GM21381 (cell line): ENCODE results near the gene ZNF766.
A peak's percentile ranks its signal among the peaks of the same experiment; 100 is the strongest.
"Not testable (repeated sequence)": the region's sequence is repeated elsewhere in the genome, so short reads cannot be mapped to it uniquely, and the experiment has no call there.

Experiments used
- ATAC-seq: cut with Tn5 transposase; IDR thresholded peaks from one replicate; pipeline ENCODE4 v1.9.1; 2021; ENCODE audit warnings: mild to moderate bottlenecking, moderate library complexity; ENCODE audit not compliant: unreplicated experiment

ZNF766 gene

GRCh38 chr19:52274191-52274590 is 4.8 kb downstream of the ZNF766 start:
- ATAC-seq = no peak

DNA sequence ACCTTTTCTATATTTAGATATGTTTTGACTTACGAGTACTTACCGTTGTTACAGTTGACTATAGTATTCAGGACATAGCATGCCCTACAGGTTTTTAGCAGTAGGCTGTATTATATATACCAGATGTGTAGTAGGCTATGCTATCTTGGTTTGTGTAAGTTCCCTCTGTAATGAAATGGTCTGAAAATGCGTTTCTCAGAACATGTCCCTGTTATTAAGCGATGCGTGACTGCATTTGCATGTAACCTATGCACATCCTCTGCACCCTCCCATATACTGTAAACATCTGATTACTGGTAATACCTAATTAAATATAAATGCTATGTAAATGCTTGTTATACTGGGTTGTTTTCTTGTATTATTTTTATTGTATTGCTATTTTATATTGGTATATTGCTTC is 6.6 kb downstream of the ZNF766 start:
- no peak for ATAC-seq

DNA sequence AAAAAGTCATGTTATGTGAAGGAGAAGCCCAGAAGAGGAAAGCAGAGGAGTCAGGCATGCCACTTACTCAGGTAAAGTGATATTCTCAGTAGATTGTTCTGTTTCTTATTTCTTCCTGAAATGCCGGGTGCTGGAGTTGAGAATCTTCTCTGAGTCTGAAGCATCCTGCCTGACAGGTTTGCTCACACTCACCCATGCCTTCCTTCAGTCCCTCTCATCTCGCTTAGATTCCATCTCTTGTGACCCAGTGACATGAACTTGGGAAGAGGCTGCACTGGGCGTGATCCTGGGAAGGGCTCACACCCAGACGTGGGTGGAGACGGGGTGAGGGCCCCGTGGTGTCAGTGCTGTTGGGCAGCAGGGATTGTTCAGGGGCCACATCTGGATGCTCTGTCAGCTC is 8.1 kb downstream of the ZNF766 start:
- no peak for ATAC-seq

- ATAC-seq = no peak
Measured at GRCh38 chr19:52286256-52286655, 16.9 kb downstream of the ZNF766 start.

- ATAC-seq = no peak
Measured at GRCh38 chr19:52291781-52292180, 22.4 kb downstream of the ZNF766 start.

GRCh38 chr19:52292946-52293345 is 23.6 kb downstream of the ZNF766 start:
- not testable (repeated sequence) for ATAC-seq

- no peak for ATAC-seq
Measured at GRCh38 chr19:52296400-52296772, 27.0 kb downstream of the ZNF766 start.

DNA sequence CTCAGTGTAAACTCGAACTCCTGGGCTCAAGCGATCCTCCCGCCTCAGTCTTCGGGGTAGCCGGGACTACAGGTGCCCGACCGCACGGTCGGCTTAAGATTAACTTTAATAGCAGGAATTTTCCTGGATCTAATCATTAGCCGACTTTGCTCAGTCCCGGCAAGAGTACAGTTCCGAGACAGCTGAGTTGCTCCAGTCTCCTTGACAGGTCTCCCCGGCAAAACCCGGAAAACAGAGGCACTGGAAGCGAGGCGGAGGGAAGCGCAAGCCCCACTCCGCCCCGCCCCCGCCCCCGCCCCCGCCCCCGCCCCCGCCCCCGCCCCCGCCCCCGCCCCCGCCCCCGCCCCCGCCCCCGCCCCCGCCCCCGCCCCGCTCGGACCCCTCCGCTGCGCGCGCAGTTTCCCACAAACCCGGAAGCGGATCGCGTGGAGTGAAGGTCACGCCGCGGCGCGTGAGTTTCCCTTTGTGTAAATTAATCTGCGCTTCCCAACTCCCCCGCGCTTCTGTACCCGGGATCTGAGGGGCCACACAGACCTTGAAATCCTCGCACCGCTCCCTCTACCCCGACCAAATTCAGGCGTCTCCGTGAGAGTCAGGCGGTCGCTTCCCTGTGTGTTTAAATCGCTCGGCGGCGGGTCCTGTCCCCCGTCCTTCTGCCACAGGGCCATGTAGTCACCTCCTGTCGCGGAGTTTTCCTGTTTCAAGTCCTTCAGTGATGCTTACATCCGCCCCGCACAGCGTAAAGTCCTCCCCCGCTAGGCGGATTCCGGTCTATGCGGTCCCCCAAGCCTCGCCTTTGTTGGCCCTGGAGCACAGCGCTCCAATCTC is 27.6 kb downstream of the ZNF766 start, which contains the start of gene ZNF480:
TSS of gene ZNF480 (plus strand) at position 397 of the 828 bp plus-strand sequence. CDS start 3,244 bp downstream, outside the sequence.
- ATAC-seq = peak; percentile 60

GRCh38 chr19:52297601-52298364 is 28.4 kb downstream of the ZNF766 start:
- peak; percentile 8 for ATAC-seq

GRCh38 chr19:52307275-52307674 is 37.9 kb downstream of the ZNF766 start:
- no peak for ATAC-seq

DNA sequence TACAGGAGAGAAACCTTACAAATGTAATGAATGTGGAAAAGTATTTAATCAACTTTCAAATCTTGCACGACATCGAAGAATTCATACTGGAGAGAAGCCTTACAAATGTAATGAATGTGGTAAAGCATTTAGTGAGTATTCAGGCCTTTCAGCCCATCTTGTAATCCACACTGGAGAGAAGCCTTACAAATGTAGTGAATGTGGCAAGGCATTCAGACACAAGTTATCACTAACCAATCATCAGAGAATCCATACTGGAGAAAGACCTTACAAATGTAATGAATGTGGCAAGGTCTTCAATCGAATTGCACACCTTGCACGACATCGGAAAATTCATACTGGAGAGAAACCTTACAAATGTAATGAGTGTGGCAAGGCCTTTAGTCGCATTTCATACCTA is 53.0 kb downstream of the ZNF766 start:
- no peak for ATAC-seq

- ATAC-seq = no peak
Measured at GRCh38 chr19:52331757-52332156, 62.4 kb downstream of the ZNF766 start.

DNA sequence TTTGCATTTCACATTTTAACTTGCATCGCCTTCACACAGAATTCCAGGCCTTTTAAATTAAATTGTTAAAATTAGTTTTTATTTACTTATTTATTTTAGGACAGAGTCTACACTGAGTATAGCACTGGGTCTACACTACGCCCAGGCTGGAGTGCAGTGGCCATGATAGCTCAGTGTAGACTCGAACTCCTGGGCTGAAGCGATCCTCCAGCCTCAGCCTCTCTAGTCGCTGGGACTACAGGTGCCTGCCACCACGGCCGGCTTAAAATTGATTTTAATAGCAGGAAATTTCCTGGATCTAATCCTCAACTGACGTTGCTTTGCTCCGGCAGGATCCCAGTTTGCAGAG is 66.4 kb downstream of the ZNF766 start:
- ATAC-seq = no peak

GRCh38 chr19:52336117-52336790 is 66.9 kb downstream of the ZNF766 start, which contains the start of gene ZNF610:
TSS of gene ZNF610 (plus strand) at chr19:52336243. CDS start at chr19:52349173, 12,930 bp downstream.
- no peak for ATAC-seq

- no peak for ATAC-seq
Measured at GRCh38 chr19:52336791-52337381, 67.5 kb downstream of the ZNF766 start.

GRCh38 chr19:52339022-52339421 is 69.6 kb downstream of the ZNF766 start:
- not testable (repeated sequence) for ATAC-seq

GRCh38 chr19:52343548-52343947 is 74.2 kb downstream of the ZNF766 start:
- ATAC-seq = no peak

DNA sequence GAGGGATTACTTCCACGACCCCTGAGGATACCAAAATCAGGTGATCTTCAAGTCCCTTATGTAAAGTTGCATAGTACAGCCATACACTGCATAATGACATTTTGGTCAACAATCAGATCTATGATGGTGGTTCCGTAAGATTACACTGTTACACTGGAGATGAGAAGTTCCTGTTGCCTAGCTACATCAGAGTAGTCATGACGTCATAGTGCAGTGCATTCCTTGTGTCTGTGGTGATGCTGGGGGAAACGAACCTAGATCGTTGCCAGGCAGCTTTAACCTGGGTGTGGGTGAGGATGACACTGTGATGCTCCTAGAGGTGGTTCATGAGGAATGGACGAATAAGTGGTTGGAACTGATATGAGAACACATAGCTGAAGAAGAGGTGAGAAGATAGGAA is 75.8 kb downstream of the ZNF766 start:
- ATAC-seq = no peak
